ENCODE measurements around the gene KCNIP4. TPM values are rescaled to one million over a fixed set of nuclear protein-coding genes. Genes with fewer than 3 reads are reported as not detected.

The KCNIP4 gene
- total and polyA plus RNA-seq, 2 donors (not counting 3 experiments of a cell fraction or from before 2014, with no cell fraction given) = not detected

DNA sequence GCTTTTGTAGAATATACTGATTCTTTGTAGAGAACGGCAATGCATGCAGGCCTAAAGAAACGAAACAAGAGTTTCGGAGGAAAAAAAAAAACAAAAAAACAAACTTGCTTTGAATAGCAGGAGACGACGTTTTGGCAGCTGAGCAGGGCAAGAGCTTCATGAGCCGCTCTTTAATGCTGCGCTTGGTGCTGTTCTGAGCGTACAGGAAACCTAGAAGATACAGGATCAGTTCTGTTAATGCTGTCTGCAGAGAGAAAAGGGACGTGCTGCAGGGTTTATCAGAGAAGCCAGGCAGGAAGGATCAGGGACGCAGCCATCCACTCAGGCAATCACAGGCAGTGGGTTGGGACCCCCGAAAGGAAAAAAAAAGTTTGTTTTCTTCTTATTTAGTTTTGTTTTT, 1066.1 kb downstream of the KCNIP4 start:
- no peak overlapping the region for H3K9ac ChIP-seq (replicated peaks; ENCODE audit: extremely low read depth, insufficient read depth, low read length)
- H3K4me2 ChIP-seq (ENCODE audit: insufficient read depth, low read length) = no peak overlapping the region
- H3K27me3 ChIP-seq (ENCODE audit: control insufficient read depth in 2 of 2, insufficient read depth in 2 of 2, low read length in 2 of 2) = no peaks in the 10 kb centered on the region
- intact Hi-C loops (cut with micrococcal nuclease) = no loop called here
- H3K4me3 ChIP-seq (replicated peaks in 1 of 3; ENCODE audit: insufficient read depth in 1 of 3, low read depth in 1 of 3, low read length in 3 of 3) = no peak overlapping the region
- FAIRE-seq = no peak
- no peaks in the 10 kb centered on the region for H3K4me1 ChIP-seq (ENCODE audit: control insufficient read depth, extremely low read depth, insufficient read depth, low read length)
- DNase-seq (ENCODE audit: low read depth, low spot score) = no peak
- ChIA-PET POLR2A (no interaction called here), CTCF (no interaction called here)
- TF ChIP-seq JUN (IDR thresholded peaks at IDR 0.05; ENCODE audit: borderline replicate concordance, insufficient read depth, insufficient read length, low read depth) (no peak), EZH2 (IDR thresholded peaks at IDR 0.05; ENCODE audit: borderline replicate concordance, low read depth, low read length, severe bottlenecking) (no peak), GATA2 (IDR thresholded peaks at IDR 0.05; ENCODE audit: insufficient read depth, insufficient read length, low read depth, low read length) (no peak), MYC (IDR thresholded peaks at IDR 0.05; ENCODE audit: low read depth, low read length) (no peak), POLR2AphosphoS5 (IDR thresholded peaks at IDR 0.05; ENCODE audit: insufficient read depth, low read depth, low read length) (no peak), POLR2A (IDR thresholded peaks at IDR 0.05; ENCODE audit: low read depth, low read length) (no peak), FOS (IDR thresholded peaks at IDR 0.05; ENCODE audit: borderline replicate concordance, insufficient read depth, low read length) (no peak), CTCF (IDR thresholded peaks at IDR 0.05; ENCODE audit: extremely low read depth in 1 of 2, insufficient read depth in 1 of 2, low read depth in 1 of 2, low read length in 2 of 2) (no peak)
- TF ChIP-seq, protein P1, sequence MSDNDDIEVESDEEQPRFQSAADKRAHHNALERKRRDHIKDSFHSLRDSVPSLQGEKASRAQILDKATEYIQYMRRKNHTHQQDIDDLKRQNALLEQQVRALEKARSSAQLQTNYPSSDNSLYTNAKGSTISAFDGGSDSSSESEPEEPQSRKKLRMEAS (IDR thresholded peaks at IDR 0.05; ENCODE audit: insufficient read depth, insufficient read length) = no peak
- no peaks in the 10 kb centered on the region for H3K9me1 ChIP-seq (replicated peaks; ENCODE audit: control insufficient read depth, extremely low read depth, insufficient read depth, low read length)
- no peaks in the 10 kb centered on the region for H3K36me3 ChIP-seq (ENCODE audit: control insufficient read depth in 2 of 2, extremely low read depth in 1 of 2, insufficient read depth in 2 of 2, low read length in 2 of 2)
- no peak overlapping the region for H3K27ac ChIP-seq (ENCODE audit: insufficient read depth, low read depth, low read length)
- H3K79me2 ChIP-seq (ENCODE audit: control insufficient read depth, insufficient read depth, low read length) = no peaks in the 10 kb centered on the region
- dilution Hi-C loops (cut with MboI; ENCODE audit: extremely low pct_ligation_motif_present, low sequenced_read_pairs) = no loop called here
- no peaks in the 10 kb centered on the region for H4K20me1 ChIP-seq (replicated peaks; ENCODE audit: control insufficient read depth, extremely low read depth, insufficient read depth, low read length)
- no peaks in the 10 kb centered on the region for H3K9me3 ChIP-seq (replicated peaks; ENCODE audit: control insufficient read depth, insufficient read depth, low read length)
- BruUV-seq (replicated peaks) = no TSS peak
- H2AFZ ChIP-seq (ENCODE audit: low read depth, low read length) = peak overlapping the region; percentile 54

All from endothelial cell of umbilical vein (primary cell).